SK-N-SH (cell line): ENCODE results near the gene ALPK3. TPM values are rescaled to one million over a fixed set of nuclear protein-coding genes. Genes with fewer than 3 reads are reported as not detected.

Experiments used
- CTCF ChIA-PET: fragments of 300-600, 350-600 bp; formaldehyde crosslinking; extraction: SDS; loops from one replicate; lab custom pipeline; 2021; lab: Yijun Ruan, JAX
- POLR2A ChIA-PET: fragments of 350-600 bp; sonication (Branson Sonifier 250); formaldehyde crosslinking; extraction: SDS; loops from one replicate; lab custom pipeline; 2020; ENCODE audit warnings: antibody characterized with exemption, inconsistent platforms; lab: Yijun Ruan, JAX
- DNase-seq: peaks from one replicate; pipeline ENCODE4 v3.0.0; 2012
- H2AFZ ChIP-seq: fragments of 200-600 bp; sonication (generic); 2 replicates; pipeline ENCODE4 v1.8.1; 2016; ENCODE audit warnings: antibody characterized with exemption, mild to moderate bottlenecking, low read depth
- H3F3A ChIP-seq: fragments of 200-600 bp; sonication (generic); replicated peaks from 2 replicates; pipeline ENCODE3; 2016; ENCODE audit warnings: antibody characterized with exemption, mild to moderate bottlenecking; ENCODE audit not compliant: insufficient read depth
- H3K27ac ChIP-seq, 2 experiments: fragments of 200-500 bp in 1 of 2; fragments of 200-600 bp in 1 of 2; sonication (Bioruptor generic) in 1 of 2; sonication (generic), shearing (Covaris generic) in 1 of 2; 2 replicates each; pipeline versions ENCODE4 v1.5.1 to v1.6.1; 2014 to 2016; ENCODE audit warnings: low read depth in 2 of 2, inconsistent platforms in 1 of 2, low read length in 1 of 2, mild to moderate bottlenecking in 1 of 2, mixed read lengths in 1 of 2
- H3K27me3 ChIP-seq: fragments of 200-600 bp; sonication (generic), shearing (Covaris generic); 2 replicates; pipeline ENCODE4 v1.6.1; 2016; ENCODE audit warnings: mixed run types; ENCODE audit not compliant: insufficient read depth
- H3K36me3 ChIP-seq, 2 experiments: fragments of 200-500 bp in 1 of 2; fragments of 200-600 bp in 1 of 2; sonication (Bioruptor generic) in 1 of 2; sonication (generic) in 1 of 2; replicated peaks in 1 of 2; 2 replicates each; pipeline versions ENCODE3 to v1.5.1; 2014 to 2016; ENCODE audit warnings: low read length in 1 of 2, mild to moderate bottlenecking in 1 of 2; ENCODE audit not compliant: insufficient read depth in 2 of 2, control insufficient read depth in 1 of 2
- H3K4me1 ChIP-seq, 2 experiments: fragments of 200-500 bp in 1 of 2; fragments of 200-600 bp in 1 of 2; sonication (Bioruptor generic) in 1 of 2; sonication (generic), shearing (Covaris generic) in 1 of 2; 2 replicates each; pipeline versions ENCODE4 v1.5.1 to v1.6.1; 2014 to 2016; ENCODE audit warnings: low read depth in 1 of 2, low read length in 1 of 2, mixed run types in 1 of 2; ENCODE audit not compliant: insufficient read depth in 2 of 2, control insufficient read depth in 1 of 2
- H3K4me2 ChIP-seq: fragments of 200-600 bp; sonication (generic), shearing (Covaris generic); 2 replicates; pipeline ENCODE4 v1.6.1; 2017; ENCODE audit warnings: mixed run types
- H3K4me3 ChIP-seq, 2 experiments: fragments of 200-500 bp in 1 of 2; fragments of 200-600 bp in 1 of 2; sonication (Bioruptor generic) in 1 of 2; sonication (generic), shearing (Covaris generic) in 1 of 2; 2 replicates each; pipeline versions ENCODE4 v1.5.1 to v1.8.1; 2014 to 2016; ENCODE audit warnings: low read depth in 2 of 2, inconsistent platforms in 1 of 2, low read length in 1 of 2, mild to moderate bottlenecking in 1 of 2, mixed read lengths in 1 of 2, moderate library complexity in 1 of 2
- H3K79me2 ChIP-seq: fragments of 200-600 bp; sonication (generic); 2 replicates; pipeline ENCODE4 v1.8.1; 2017; ENCODE audit warnings: mild to moderate bottlenecking; ENCODE audit not compliant: insufficient read depth
- H3K9ac ChIP-seq: fragments of 200-600 bp; sonication (generic); 2 replicates; pipeline ENCODE4 v1.6.1; 2017; ENCODE audit warnings: mixed run types
- H3K9me2 ChIP-seq: fragments of 200-600 bp; sonication (generic); 2 replicates; pipeline ENCODE4 v1.6.1; 2017; ENCODE audit warnings: mixed run types
- H3K9me3 ChIP-seq: fragments of 200-600 bp; sonication (generic); 2 replicates; pipeline ENCODE4 v1.6.1; 2017; ENCODE audit warnings: mixed run types, mild to moderate bottlenecking, moderate library complexity
- H4K20me1 ChIP-seq: fragments of 200-600 bp; sonication (generic); 2 replicates; pipeline ENCODE4 v1.6.1; 2017; ENCODE audit warnings: mild to moderate bottlenecking, mixed run types; ENCODE audit not compliant: insufficient read depth
- FOSL2 ChIP-seq: IDR thresholded peaks from 2 replicates; pipeline ENCODE4 v1.4.0; 2012; ENCODE audit warnings: low read depth, mild to moderate bottlenecking, moderate library complexity, borderline replicate concordance
- GATA2 ChIP-seq: sonication (generic); formaldehyde crosslinking; IDR thresholded peaks from 2 replicates; pipeline ENCODE4 v1.5.0; 2020; ENCODE audit warnings: mild to moderate bottlenecking, missing genetic modification reagents
- MAX ChIP-seq: IDR thresholded peaks from 2 replicates; pipeline ENCODE4 v1.4.0; 2012; ENCODE audit warnings: low read depth
- NFIC ChIP-seq: IDR thresholded peaks from 2 replicates; pipeline ENCODE4 v1.4.0; 2012; ENCODE audit warnings: borderline replicate concordance
- NRF1 ChIP-seq: IDR thresholded peaks from 2 replicates; pipeline ENCODE4 v1.6.1; 2012; ENCODE audit warnings: low read depth, mild to moderate bottlenecking, low read length
- SMC3 ChIP-seq: IDR thresholded peaks from 2 replicates; pipeline ENCODE4 v1.6.1; 2012; ENCODE audit warnings: low read depth, low read length, improper control_type of control experiment
- TCF12 ChIP-seq: IDR thresholded peaks from 2 replicates; pipeline ENCODE4 v1.4.0; 2012
- YY1 ChIP-seq: IDR thresholded peaks from 2 replicates; pipeline ENCODE4 v1.4.0; 2012; ENCODE audit warnings: low read depth, mild to moderate bottlenecking
- ZBTB33 ChIP-seq: IDR thresholded peaks from 2 replicates; pipeline ENCODE4 v1.4.0; 2012; ENCODE audit warnings: low read depth, borderline replicate concordance
- WGBS: methylation state at CpG from one replicate; pipeline ENCODE4 v1.1.6; 2017; ENCODE audit warnings: low lambda C conversion rate; 5-methylcytosine and 5-hydroxymethylcytosine counted together
- polyA plus RNA-seq, 3 experiments: library from polyadenylated mRNA; depleted of rRNA; stranded (reverse); fragments of >200 nt; gene quantifications; 2 replicates each; pipeline ENCODE4 v1.2.3, GENCODE V29; 2012
- TF ChIP-seq, protein P1 (sequence below): fragments of 200-600 bp; sonication (generic); IDR thresholded peaks from 2 replicates; pipeline ENCODE4 v1.6.1; 2017; ENCODE audit warnings: antibody characterized with exemption, mild to moderate bottlenecking, moderate library complexity

ALPK3 gene
- polyA plus RNA-seq, 1 of the 3 experiments (the other 2 are of a cell fraction) = 0.16 TPM

DNA sequence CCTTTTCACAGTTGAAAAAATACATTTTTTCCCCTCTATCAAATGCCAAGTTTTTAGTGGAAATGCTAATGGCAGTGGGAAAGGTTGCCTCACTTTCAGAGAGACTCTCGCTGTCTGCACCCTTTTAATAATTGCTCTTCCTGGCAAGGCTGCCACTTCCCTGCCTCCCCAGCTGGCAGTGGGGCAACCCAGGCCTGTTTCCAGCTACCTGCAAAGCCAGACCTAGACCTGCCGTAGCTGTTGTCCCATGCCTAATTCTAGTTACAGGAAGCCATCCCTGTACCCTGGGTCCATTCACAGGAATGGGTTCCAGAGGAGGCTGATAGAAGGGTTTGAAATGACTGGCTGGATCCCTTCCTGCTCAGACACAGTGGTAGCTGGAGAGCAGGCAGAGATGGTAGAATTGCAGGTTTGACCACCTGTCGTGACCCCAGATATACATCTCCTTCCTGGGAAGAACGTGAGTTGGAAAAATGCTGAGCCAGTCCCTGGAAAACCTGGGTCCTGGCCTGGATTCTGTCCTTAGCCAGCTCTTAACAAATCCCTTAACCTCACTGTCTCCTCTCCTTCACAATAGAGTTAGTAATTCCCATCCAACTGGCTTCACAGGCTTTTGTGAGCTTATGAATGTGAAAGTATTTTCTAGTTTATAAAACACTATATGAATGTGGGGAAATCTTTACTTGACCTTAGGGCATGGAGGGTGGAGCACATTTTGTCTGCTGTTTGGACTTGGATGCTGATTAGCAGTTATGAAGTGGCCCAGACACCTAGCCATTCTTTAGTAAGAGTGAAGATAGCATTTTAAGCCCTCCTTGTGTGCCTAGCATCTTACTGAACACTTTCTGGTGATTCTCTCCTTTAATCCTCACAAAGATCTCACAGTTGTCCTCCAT is 12.9 kb upstream of the ALPK3 start:
- CTCF ChIA-PET = interaction anchor here (0.9 kb wide), 2 partner anchors 19 to 206 kb away, joined by 3 read pairs; no protein-coding TSS in a partner anchor
- H3K9me2 ChIP-seq = no peaks in the 10 kb centered on the region
- peak overlapping the region in 1 of 2 experiments; percentile 19; a peak in 1 of 4 replicates for H3K27ac ChIP-seq
- H2AFZ ChIP-seq = no peak overlapping the region
- WGBS = 92% methylated on average over 4 of the region's 4 CpGs
- POLR2A ChIA-PET = no interaction called here
- TF ChIP-seq MAX = no peak
- no peak for TF ChIP-seq NFIC
- TF ChIP-seq, protein P1, sequence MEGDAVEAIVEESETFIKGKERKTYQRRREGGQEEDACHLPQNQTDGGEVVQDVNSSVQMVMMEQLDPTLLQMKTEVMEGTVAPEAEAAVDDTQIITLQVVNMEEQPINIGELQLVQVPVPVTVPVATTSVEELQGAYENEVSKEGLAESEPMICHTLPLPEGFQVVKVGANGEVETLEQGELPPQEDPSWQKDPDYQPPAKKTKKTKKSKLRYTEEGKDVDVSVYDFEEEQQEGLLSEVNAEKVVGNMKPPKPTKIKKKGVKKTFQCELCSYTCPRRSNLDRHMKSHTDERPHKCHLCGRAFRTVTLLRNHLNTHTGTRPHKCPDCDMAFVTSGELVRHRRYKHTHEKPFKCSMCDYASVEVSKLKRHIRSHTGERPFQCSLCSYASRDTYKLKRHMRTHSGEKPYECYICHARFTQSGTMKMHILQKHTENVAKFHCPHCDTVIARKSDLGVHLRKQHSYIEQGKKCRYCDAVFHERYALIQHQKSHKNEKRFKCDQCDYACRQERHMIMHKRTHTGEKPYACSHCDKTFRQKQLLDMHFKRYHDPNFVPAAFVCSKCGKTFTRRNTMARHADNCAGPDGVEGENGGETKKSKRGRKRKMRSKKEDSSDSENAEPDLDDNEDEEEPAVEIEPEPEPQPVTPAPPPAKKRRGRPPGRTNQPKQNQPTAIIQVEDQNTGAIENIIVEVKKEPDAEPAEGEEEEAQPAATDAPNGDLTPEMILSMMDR = no peak
- no peak for TF ChIP-seq NRF1
- TF ChIP-seq GATA2 (CRISPR knock-in tag) = no peak
- TF ChIP-seq SMC3 = no peak
- TF ChIP-seq ZBTB33 = no peak
- no peak for TF ChIP-seq TCF12
- no peak for TF ChIP-seq FOSL2
- TF ChIP-seq, all 33 proteins: peak for 0
- H3K9ac ChIP-seq = no peak overlapping the region
- no peaks in the 10 kb centered on the region; the same call in 1 of the 2 replicates for H3K79me2 ChIP-seq
- no peaks in the 10 kb centered on the region for H3K9me3 ChIP-seq
- H3K36me3 ChIP-seq = peaks cover 35 to 59% of the 10 kb centered on the region in 2 experiments
- H3K27me3 ChIP-seq = no peaks in the 10 kb centered on the region
- H4K20me1 ChIP-seq = no peaks in the 10 kb centered on the region
- H3K4me1 ChIP-seq = peaks cover 0 to 18% of the 10 kb centered on the region in 2 experiments; a peak in 2 of 4 replicates
- no peak overlapping the region for H3K4me3 ChIP-seq
- DNase-seq = no peak
- no peak overlapping the region for H3K4me2 ChIP-seq
- H3F3A ChIP-seq = peaks cover 3% of the 10 kb centered on the region

DNA sequence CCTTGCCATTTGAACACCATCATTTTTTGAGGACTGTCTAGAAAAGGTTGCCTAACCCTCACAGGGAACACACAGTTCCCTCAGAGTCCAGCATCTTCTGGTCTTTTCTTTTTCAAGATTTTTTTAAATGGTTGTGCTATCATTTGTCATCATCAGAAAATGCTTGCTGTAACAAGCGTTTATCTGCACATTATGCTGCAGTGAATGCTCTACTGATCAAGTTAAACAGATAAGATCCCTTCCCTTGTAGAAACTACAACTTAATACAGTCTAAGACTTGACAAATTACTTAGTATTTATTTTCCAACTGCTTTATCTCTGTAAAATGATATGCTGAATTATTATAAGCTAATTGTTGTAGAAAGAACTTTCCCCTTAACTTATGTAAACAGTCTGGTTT is 11.9 kb upstream of the ALPK3 start:
- no peak overlapping the region for H3K4me3 ChIP-seq
- peaks cover 3% of the 10 kb centered on the region for H3F3A ChIP-seq
- 57% methylated on average over 1 of the region's 1 CpG for WGBS
- DNase-seq = no peak
- H4K20me1 ChIP-seq = no peaks in the 10 kb centered on the region
- no peak overlapping the region for H2AFZ ChIP-seq
- H3K36me3 ChIP-seq = peaks cover 26 to 49% of the 10 kb centered on the region in 2 experiments
- H3K4me2 ChIP-seq = no peak overlapping the region
- H3K9me2 ChIP-seq = no peaks in the 10 kb centered on the region
- ChIA-PET CTCF (interaction anchor here (0.8 kb wide), 1 partner anchor 151 kb away, joined by 4 read pairs; the partner anchor contains the start of gene WDR73), POLR2A (no interaction called here)
- H3K9ac ChIP-seq = no peak overlapping the region
- no peaks in the 10 kb centered on the region for H3K27me3 ChIP-seq
- TF ChIP-seq GATA2 (CRISPR knock-in tag) (peak; percentile 64), YY1 (no peak)
- TF ChIP-seq, all 33 proteins: peak for 1
- Histone ChIP-seq H3K9me3 (no peaks in the 10 kb centered on the region), H3K79me2 (no peaks in the 10 kb centered on the region), H3K4me1 (peaks cover 0 to 18% of the 10 kb centered on the region in 2 experiments; a peak in 2 of 4 replicates), H3K27ac (no peak overlapping the region; a peak in 1 of 4 replicates)
